Measurements from ENCODE around the gene ANKRD11.
A peak's percentile ranks its signal among the peaks of the same experiment; 100 is the strongest.

The ANKRD11 gene

GRCh38 chr16:89506791-89507191 is 16.4 kb upstream of the ANKRD11 start:
- DNase-seq (ENCODE audit: low read depth in 3 of 3): no peak

- no peak for DNase-seq (ENCODE audit: low read depth in 3 of 3)
Observed at GRCh38 chr16:89506113-89506504, 15.7 kb upstream of the ANKRD11 start.

- peak; percentile 78 to 90 (median 88) for DNase-seq (ENCODE audit: low read depth in 3 of 3)
Observed at GRCh38 chr16:89505204-89506112, 15.1 kb upstream of the ANKRD11 start.

- DNase-seq (ENCODE audit: low read depth in 3 of 3): no peak
Observed at GRCh38 chr16:89504091-89504490, 13.7 kb upstream of the ANKRD11 start.

- DNase-seq (ENCODE audit: low read depth in 3 of 3): no peak
Observed at GRCh38 chr16:89502081-89502843, 11.9 kb upstream of the ANKRD11 start.

GRCh38 chr16:89499767-89500166 is 9.4 kb upstream of the ANKRD11 start:
- DNase-seq (ENCODE audit: low read depth in 3 of 3): no peak

- DNase-seq (ENCODE audit: low read depth in 3 of 3): no peak
Observed at GRCh38 chr16:89498839-89499238, 8.5 kb upstream of the ANKRD11 start.

GRCh38 chr16:89495121-89495520 is 4.8 kb upstream of the ANKRD11 start:
- DNase-seq (ENCODE audit: low read depth in 3 of 3): no peak

GRCh38 chr16:89493776-89494175 is 3.4 kb upstream of the ANKRD11 start:
- DNase-seq (ENCODE audit: low read depth in 3 of 3): no peak

GRCh38 chr16:89491974-89492687 is 1.8 kb upstream of the ANKRD11 start:
- DNase-seq (ENCODE audit: low read depth in 3 of 3): no peak

GRCh38 chr16:89491238-89491869 is 993 bp upstream of the ANKRD11 start:
- DNase-seq (ENCODE audit: low read depth in 3 of 3): no peak

- DNase-seq (ENCODE audit: low read depth in 3 of 3): no peak
Observed at GRCh38 chr16:89489898-89490438, 393 bp downstream of the ANKRD11 start.

GRCh38 chr16:89489040-89489897 is 1.1 kb downstream of the ANKRD11 start:
- DNase-seq (ENCODE audit: low read depth in 3 of 3): peak; percentile 55 to 75 (median 69)

- DNase-seq (ENCODE audit: low read depth in 3 of 3): no peak
Observed at GRCh38 chr16:89485701-89486246, 4.6 kb downstream of the ANKRD11 start.

GRCh38 chr16:89484923-89485679 is 5.3 kb downstream of the ANKRD11 start:
- DNase-seq (ENCODE audit: low read depth in 3 of 3): no peak

- DNase-seq (ENCODE audit: low read depth in 3 of 3): no peak
Observed at GRCh38 chr16:89484041-89484501, 6.3 kb downstream of the ANKRD11 start.

- no peak for DNase-seq (ENCODE audit: low read depth in 3 of 3)
Observed at GRCh38 chr16:89482817-89483205, 7.5 kb downstream of the ANKRD11 start.

- no peak for DNase-seq (ENCODE audit: low read depth in 3 of 3)
Observed at GRCh38 chr16:89482150-89482816, 8.1 kb downstream of the ANKRD11 start.

Data from stimulated activated CD4-positive, alpha-beta T cell treated with anti-CD3 and anti-CD28 coated beads, TNF-alpha, amount 100 ng/mL, for 48 hours (primary cell).